ENCODE results near the gene GNAO1.

GNAO1 gene

DNA sequence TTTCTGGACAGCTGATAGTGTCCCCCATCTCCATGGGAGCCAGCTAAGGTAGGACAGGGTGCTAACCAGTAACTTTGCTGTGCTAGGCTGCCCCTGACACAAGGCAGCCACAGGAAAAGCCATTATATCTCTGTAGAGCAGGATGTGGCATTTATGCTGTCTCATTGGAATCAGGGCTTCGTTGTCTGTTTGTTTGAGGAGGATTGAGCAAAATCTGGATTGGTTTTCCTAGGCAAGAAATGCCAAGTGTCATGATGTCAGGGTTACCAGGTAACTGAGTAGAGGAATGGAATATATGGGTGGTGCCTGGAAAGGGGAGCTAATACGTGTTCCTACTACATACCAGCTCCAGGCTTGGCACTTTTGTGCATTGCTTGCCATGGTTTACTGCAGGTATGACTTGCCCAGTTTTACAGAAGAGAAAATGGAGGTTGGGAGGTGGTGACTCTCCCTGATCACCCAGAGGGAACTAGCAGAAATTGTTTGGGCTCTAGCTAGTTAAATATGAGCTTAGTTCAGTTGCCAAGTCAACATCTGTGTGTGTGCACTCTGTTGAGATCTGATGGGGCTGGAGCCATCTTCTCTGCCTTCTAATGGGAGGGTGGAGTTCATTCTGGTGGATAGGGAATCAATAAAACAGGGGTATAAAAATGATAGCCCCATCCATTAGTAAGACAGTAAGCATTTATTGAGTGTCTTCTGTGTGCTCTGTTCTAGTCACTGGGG is 33.9 kb downstream of the GNAO1 start:
- H3K9me3 ChIP-seq (ENCODE audit: low read length) = no peaks in the 10 kb centered on the region
- H3K9ac ChIP-seq (ENCODE audit: low read length) = no peak overlapping the region
- peaks cover 35% of the 10 kb centered on the region for H3K4me1 ChIP-seq (ENCODE audit: insufficient read depth, low read length)
- no peaks in the 10 kb centered on the region for H3K27me3 ChIP-seq (ENCODE audit: control insufficient read depth in 1 of 2, insufficient read depth in 2 of 2, low read length in 2 of 2)
- no peak overlapping the region for H3K27ac ChIP-seq (ENCODE audit: low read depth, low read length)
- H3K4me3 ChIP-seq (ENCODE audit: low read depth in 1 of 2, low read length in 2 of 2) = no peak overlapping the region
- no peaks in the 10 kb centered on the region for H3K36me3 ChIP-seq (ENCODE audit: insufficient read depth, low read length)

DNA sequence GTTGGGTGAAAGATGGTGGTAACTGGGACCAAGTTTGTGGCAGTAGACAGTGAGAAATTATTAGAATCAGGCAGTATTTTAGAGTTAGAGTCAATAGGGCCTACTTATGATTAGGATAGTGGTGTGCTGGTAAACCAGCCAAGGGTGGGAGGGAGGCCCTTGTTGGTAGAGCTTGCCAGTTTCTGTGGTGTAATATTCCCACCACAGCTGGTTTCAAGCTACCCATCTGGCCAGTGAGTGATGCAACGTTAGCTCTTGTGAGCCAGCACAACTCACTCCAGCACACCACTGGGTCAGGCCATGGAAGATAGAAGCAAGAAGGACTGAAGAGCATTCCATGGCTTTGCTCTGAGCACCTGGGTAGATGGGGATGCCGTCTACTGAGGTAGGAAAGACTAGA is 34.9 kb downstream of the GNAO1 start:
- H3K4me1 ChIP-seq (ENCODE audit: insufficient read depth, low read length) = peaks cover 35% of the 10 kb centered on the region
- H3K9me3 ChIP-seq (ENCODE audit: low read length) = no peaks in the 10 kb centered on the region
- H3K4me3 ChIP-seq (ENCODE audit: low read depth in 1 of 2, low read length in 2 of 2) = no peak overlapping the region
- H3K9ac ChIP-seq (ENCODE audit: low read length) = no peak overlapping the region
- H3K27ac ChIP-seq (ENCODE audit: low read depth, low read length) = no peak overlapping the region
- no peaks in the 10 kb centered on the region for H3K27me3 ChIP-seq (ENCODE audit: control insufficient read depth in 1 of 2, insufficient read depth in 2 of 2, low read length in 2 of 2)
- H3K36me3 ChIP-seq (ENCODE audit: insufficient read depth, low read length) = no peaks in the 10 kb centered on the region

DNA sequence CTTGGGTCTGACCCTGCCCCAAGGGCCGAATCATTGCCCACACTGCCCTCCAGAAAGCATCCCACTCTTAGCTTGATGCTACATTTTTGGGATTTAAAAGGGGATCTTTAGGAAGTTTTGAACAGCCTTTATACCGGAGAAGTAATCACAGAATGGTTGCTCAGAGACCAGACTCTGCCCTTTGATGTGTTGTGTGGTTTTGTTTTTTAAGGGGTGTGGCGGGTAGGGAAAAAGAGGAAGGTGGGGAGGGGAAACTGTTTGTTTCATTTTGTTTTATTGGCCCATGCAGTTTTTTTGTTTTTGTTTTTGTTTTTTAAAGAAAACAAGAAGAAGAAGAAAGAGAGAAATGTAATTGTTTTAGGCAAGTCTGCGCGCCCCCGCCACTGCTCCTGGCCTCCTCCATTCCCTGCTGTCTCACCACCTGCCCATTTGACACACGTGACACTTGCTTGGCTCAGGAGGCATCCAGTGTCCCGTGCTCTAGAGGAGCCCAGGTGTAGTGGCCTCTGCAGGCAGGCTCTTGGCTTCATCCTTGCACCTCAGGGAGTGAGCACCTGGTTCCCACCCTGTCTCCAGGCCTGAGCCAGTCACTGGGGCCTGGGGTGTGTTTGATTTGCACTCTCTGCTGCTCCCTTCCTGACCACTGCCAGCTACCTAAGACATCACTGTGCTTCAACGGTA is 35.7 kb downstream of the GNAO1 start:
- no peaks in the 10 kb centered on the region for H3K36me3 ChIP-seq (ENCODE audit: insufficient read depth, low read length)
- no peak overlapping the region for H3K27ac ChIP-seq (ENCODE audit: low read depth, low read length)
- H3K27me3 ChIP-seq (ENCODE audit: control insufficient read depth in 1 of 2, insufficient read depth in 2 of 2, low read length in 2 of 2) = no peaks in the 10 kb centered on the region
- no peak overlapping the region for H3K9ac ChIP-seq (ENCODE audit: low read length)
- no peaks in the 10 kb centered on the region for H3K9me3 ChIP-seq (ENCODE audit: low read length)
- H3K4me1 ChIP-seq (ENCODE audit: insufficient read depth, low read length) = peaks cover 35% of the 10 kb centered on the region
- no peak overlapping the region for H3K4me3 ChIP-seq (ENCODE audit: low read depth in 1 of 2, low read length in 2 of 2)

DNA sequence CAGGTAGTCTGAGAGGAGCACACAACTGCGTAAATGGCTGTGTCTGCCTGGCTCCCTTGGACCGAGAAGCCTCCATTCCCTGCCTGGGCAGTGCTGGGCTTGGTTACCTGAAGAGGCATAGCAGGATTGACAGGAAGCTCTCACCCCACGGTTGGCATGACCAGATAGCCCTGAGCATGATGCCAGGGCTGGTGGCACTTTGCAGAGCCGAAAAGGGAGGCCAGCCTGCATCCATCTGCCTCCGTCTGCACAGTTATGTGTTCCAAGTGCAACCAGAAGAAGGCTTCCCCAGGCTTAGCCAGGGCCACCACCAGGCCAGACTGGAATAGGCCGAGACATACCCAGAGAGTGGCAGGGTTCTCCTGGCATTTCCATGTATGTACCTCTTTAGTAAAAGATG is 36.6 kb downstream of the GNAO1 start:
- H3K4me3 ChIP-seq (ENCODE audit: low read depth in 1 of 2, low read length in 2 of 2) = no peak overlapping the region
- no peaks in the 10 kb centered on the region for H3K27me3 ChIP-seq (ENCODE audit: control insufficient read depth in 1 of 2, insufficient read depth in 2 of 2, low read length in 2 of 2)
- H3K4me1 ChIP-seq (ENCODE audit: insufficient read depth, low read length) = peaks cover 32% of the 10 kb centered on the region
- no peak overlapping the region for H3K9ac ChIP-seq (ENCODE audit: low read length)
- H3K9me3 ChIP-seq (ENCODE audit: low read length) = no peaks in the 10 kb centered on the region
- no peak overlapping the region for H3K27ac ChIP-seq (ENCODE audit: low read depth, low read length)
- no peaks in the 10 kb centered on the region for H3K36me3 ChIP-seq (ENCODE audit: insufficient read depth, low read length)

DNA sequence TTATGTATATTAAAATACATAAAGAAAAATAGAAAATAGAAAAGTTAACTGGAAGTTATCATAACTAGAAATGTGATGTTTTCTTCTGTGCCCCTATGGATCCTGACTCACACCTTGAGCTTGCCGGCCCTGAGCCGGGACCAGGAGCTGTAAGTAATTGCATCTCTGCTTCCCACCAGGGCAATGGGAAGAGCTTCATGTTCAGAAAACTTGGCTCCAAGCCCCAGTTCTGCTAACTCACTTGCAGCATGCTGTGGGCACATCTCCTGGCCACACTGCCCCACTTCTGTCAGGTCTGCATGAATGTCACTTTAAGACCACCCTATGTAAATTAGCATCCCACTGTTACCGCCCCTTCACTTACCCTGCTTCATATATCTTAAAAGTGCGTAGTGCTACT is 37.2 kb downstream of the GNAO1 start:
- Histone ChIP-seq H3K4me3 (ENCODE audit: low read depth in 1 of 2, low read length in 2 of 2) (no peak overlapping the region), H3K9ac (ENCODE audit: low read length) (no peak overlapping the region), H3K27ac (ENCODE audit: low read depth, low read length) (no peak overlapping the region), H3K4me1 (ENCODE audit: insufficient read depth, low read length) (peaks cover 28% of the 10 kb centered on the region), H3K27me3 (ENCODE audit: control insufficient read depth in 1 of 2, insufficient read depth in 2 of 2, low read length in 2 of 2) (no peaks in the 10 kb centered on the region), H3K36me3 (ENCODE audit: insufficient read depth, low read length) (no peaks in the 10 kb centered on the region), H3K9me3 (ENCODE audit: low read length) (no peaks in the 10 kb centered on the region)

DNA sequence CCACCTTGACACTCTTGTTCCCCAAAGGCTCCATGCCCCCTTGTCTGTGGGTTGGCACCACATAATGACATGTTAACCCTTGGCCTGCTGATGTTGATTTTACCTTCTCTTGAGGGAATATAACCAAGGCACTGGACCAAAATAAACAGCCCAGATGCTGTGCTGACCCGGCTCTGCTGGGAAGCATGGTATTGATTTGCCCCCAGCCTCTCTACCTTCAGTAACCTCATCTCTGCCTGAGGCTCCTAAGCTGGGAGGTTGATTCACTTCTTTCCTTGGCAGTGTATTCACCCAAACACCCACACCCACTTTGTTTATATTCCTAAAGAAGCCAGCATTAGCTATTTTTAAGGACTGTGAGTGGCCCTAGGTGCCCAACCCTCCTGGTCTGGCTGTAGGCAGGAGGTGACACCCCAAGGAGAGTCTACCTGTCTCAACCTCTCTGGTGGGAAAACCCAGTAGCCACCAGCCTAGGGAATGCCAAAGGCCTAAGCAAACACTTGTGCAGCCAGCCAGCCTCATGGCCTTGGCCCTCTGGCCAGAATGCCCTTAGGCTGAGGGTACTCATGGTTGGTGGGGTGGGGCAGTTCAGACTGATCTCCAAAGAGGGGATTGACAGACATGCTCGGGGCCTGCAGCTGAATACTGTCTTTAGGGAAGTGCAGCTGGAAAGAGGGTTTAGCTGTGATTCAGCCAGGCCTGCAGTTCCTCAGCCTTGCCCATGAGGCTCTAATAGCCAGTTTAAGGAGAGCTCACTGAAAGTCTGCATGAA is 42.7 kb downstream of the GNAO1 start:
- H3K9ac ChIP-seq (ENCODE audit: low read length) = no peak overlapping the region
- no peak overlapping the region for H3K4me3 ChIP-seq (ENCODE audit: low read depth in 1 of 2, low read length in 2 of 2)
- H3K27ac ChIP-seq (ENCODE audit: low read depth, low read length) = peak overlapping the region; percentile 19
- H3K36me3 ChIP-seq (ENCODE audit: insufficient read depth, low read length) = no peaks in the 10 kb centered on the region
- H3K9me3 ChIP-seq (ENCODE audit: low read length) = no peaks in the 10 kb centered on the region
- peaks cover 55% of the 10 kb centered on the region for H3K4me1 ChIP-seq (ENCODE audit: insufficient read depth, low read length)
- H3K27me3 ChIP-seq (ENCODE audit: control insufficient read depth in 1 of 2, insufficient read depth in 2 of 2, low read length in 2 of 2) = no peaks in the 10 kb centered on the region

DNA sequence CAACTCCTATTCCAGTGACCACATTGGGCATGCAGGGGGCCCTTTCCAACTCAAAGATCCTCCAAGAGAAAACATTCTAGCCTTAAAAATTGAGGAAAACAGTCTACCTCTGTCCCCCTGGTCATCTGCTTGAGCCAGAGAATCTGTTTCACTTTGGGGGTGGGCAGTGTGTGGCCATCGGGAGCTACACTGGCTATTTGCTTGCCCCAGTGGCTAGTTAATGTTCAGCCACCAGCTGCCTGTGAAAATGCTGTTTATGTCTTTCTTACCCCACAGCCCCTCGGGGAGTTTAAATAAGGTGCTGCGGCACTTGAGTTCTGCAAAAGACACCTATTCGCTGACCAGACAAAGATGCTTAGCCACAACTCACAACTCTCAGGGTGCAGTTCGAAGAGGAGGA is 43.4 kb downstream of the GNAO1 start:
- H3K36me3 ChIP-seq (ENCODE audit: insufficient read depth, low read length) = no peaks in the 10 kb centered on the region
- no peak overlapping the region for H3K9ac ChIP-seq (ENCODE audit: low read length)
- H3K4me1 ChIP-seq (ENCODE audit: insufficient read depth, low read length) = peaks cover 56% of the 10 kb centered on the region
- H3K9me3 ChIP-seq (ENCODE audit: low read length) = no peaks in the 10 kb centered on the region
- H3K4me3 ChIP-seq (ENCODE audit: low read depth in 1 of 2, low read length in 2 of 2) = no peak overlapping the region
- no peak overlapping the region for H3K27ac ChIP-seq (ENCODE audit: low read depth, low read length)
- no peaks in the 10 kb centered on the region for H3K27me3 ChIP-seq (ENCODE audit: control insufficient read depth in 1 of 2, insufficient read depth in 2 of 2, low read length in 2 of 2)

DNA sequence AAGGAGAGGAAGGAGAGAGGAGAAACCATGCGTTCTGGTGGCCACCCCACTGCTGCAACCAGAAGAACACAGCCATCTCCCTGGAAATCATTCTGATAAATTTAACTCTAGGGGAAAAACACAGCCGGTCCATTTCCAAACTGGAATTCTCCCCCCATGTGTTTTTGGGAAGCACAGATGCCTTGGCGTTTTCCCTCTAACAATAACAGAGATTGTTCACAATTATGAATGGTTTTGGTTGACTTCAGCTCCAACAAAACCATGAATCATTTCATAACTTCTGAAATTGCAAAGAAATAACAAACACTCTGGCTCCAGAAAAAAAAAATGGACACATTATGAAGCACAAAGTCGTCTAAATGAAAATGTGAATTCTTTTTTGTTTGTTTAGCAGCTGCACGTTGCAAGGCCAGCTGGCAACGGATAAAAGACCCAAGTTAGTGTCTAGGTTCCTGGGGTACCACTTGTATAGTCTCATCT is 46.2 kb downstream of the GNAO1 start:
- Histone ChIP-seq H3K4me1 (ENCODE audit: insufficient read depth, low read length) (peaks cover 77% of the 10 kb centered on the region), H3K4me3 (ENCODE audit: low read depth in 1 of 2, low read length in 2 of 2) (no peak overlapping the region), H3K9me3 (ENCODE audit: low read length) (no peaks in the 10 kb centered on the region), H3K9ac (ENCODE audit: low read length) (no peak overlapping the region), H3K36me3 (ENCODE audit: insufficient read depth, low read length) (no peaks in the 10 kb centered on the region), H3K27me3 (ENCODE audit: control insufficient read depth in 1 of 2, insufficient read depth in 2 of 2, low read length in 2 of 2) (no peaks in the 10 kb centered on the region), H3K27ac (ENCODE audit: low read depth, low read length) (peak overlapping the region; percentile 12)

DNA sequence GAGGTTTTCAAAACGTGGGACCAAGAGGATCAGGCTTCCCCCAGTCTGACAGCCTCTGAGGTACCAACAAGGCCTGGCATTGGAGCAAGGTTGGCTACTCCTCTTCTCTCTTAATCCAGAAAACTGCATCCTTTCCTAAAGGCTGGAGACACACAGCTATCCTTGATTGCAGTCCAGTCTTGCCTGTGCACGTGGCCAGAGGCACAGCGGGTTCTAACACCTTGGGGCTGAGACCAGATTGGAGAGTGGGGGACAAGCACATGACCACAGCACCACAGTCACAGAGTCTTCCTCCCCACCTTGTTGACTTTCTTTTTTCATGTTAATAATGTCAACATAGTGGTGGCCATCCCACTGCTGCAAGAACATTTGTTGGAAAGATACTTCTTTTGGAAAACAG is 46.9 kb downstream of the GNAO1 start:
- Histone ChIP-seq H3K27ac (ENCODE audit: low read depth, low read length) (no peak overlapping the region), H3K9me3 (ENCODE audit: low read length) (no peaks in the 10 kb centered on the region), H3K4me3 (ENCODE audit: low read depth in 1 of 2, low read length in 2 of 2) (no peak overlapping the region), H3K27me3 (ENCODE audit: control insufficient read depth in 1 of 2, insufficient read depth in 2 of 2, low read length in 2 of 2) (no peaks in the 10 kb centered on the region), H3K36me3 (ENCODE audit: insufficient read depth, low read length) (no peaks in the 10 kb centered on the region), H3K9ac (ENCODE audit: low read length) (no peak overlapping the region), H3K4me1 (ENCODE audit: insufficient read depth, low read length) (peaks cover 78% of the 10 kb centered on the region)

DNA sequence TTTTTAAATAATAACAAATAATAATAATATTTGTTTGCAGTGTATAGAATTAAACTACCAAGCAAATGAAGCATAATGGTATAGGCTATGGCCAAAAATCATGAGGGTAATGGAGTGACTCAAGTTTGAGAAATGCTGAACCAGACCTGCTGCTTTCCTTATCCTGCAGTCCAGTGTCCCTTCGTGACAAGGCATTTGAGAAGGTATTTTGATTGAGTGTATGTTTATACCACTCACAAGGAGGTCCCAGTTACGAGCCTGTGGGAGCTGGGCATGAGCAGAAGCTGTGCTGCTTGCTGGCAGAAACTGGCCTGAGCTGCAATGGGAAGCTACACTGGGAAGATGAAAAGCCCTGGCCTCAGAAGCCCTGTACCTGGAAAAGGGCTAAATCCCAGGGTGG is 50.3 kb downstream of the GNAO1 start:
- H3K4me1 ChIP-seq (ENCODE audit: insufficient read depth, low read length) = peaks cover 74% of the 10 kb centered on the region
- H3K9ac ChIP-seq (ENCODE audit: low read length) = no peak overlapping the region
- no peak overlapping the region for H3K4me3 ChIP-seq (ENCODE audit: low read depth in 1 of 2, low read length in 2 of 2)
- H3K9me3 ChIP-seq (ENCODE audit: low read length) = no peaks in the 10 kb centered on the region
- no peaks in the 10 kb centered on the region for H3K36me3 ChIP-seq (ENCODE audit: insufficient read depth, low read length)
- H3K27ac ChIP-seq (ENCODE audit: low read depth, low read length) = no peak overlapping the region
- H3K27me3 ChIP-seq (ENCODE audit: control insufficient read depth in 1 of 2, insufficient read depth in 2 of 2, low read length in 2 of 2) = no peaks in the 10 kb centered on the region

DNA sequence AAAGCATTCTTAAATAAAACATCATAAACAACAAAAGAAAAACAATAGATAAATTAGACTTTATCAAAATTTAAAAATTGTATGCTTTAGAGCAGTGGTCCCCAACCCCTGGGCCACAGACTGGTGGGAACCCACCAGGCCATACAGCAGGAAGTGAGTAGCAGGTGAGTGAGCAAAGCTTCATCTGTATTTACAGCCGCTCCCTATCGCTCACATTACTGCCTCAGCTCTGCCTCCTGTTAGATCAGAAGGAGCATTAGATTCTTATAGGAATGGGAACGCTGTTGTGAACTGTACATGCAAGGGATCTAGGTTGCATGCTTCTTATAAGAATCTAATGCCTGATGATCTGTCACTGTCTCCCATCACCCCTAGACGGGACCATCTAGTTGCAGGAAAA is 51.5 kb downstream of the GNAO1 start:
- Histone ChIP-seq H3K27ac (ENCODE audit: low read depth, low read length) (no peak overlapping the region), H3K27me3 (ENCODE audit: control insufficient read depth in 1 of 2, insufficient read depth in 2 of 2, low read length in 2 of 2) (no peaks in the 10 kb centered on the region), H3K9ac (ENCODE audit: low read length) (no peak overlapping the region), H3K9me3 (ENCODE audit: low read length) (no peaks in the 10 kb centered on the region), H3K4me1 (ENCODE audit: insufficient read depth, low read length) (peaks cover 71% of the 10 kb centered on the region), H3K36me3 (ENCODE audit: insufficient read depth, low read length) (no peaks in the 10 kb centered on the region), H3K4me3 (ENCODE audit: low read depth in 1 of 2, low read length in 2 of 2) (no peak overlapping the region)
